Mammary epithelial cell (primary cell): ENCODE measurements around the gene CLDN1.

Experiments
- EZH2 ChIP-seq: IDR thresholded peaks from 2 replicates; pipeline ENCODE4 v1.6.1; 2012; ENCODE audit warnings: low read length, inconsistent platforms, borderline replicate concordance
- TF ChIP-seq, protein P1 (sequence below), 2 donors: IDR thresholded peaks in 1 of 2; conservative IDR thresholded peaks in 1 of 2; 2 replicates each; pipeline ENCODE4 v1.5.1; 2011 to 2012; ENCODE audit warnings: inconsistent platforms in 2 of 2, low read length in 2 of 2, mild to moderate bottlenecking in 2 of 2, control low read depth in 1 of 2, low read depth in 1 of 2; ENCODE audit not compliant: insufficient read depth in 1 of 2; ENCODE audit errors: extremely low read depth in 1 of 2

DNA sequence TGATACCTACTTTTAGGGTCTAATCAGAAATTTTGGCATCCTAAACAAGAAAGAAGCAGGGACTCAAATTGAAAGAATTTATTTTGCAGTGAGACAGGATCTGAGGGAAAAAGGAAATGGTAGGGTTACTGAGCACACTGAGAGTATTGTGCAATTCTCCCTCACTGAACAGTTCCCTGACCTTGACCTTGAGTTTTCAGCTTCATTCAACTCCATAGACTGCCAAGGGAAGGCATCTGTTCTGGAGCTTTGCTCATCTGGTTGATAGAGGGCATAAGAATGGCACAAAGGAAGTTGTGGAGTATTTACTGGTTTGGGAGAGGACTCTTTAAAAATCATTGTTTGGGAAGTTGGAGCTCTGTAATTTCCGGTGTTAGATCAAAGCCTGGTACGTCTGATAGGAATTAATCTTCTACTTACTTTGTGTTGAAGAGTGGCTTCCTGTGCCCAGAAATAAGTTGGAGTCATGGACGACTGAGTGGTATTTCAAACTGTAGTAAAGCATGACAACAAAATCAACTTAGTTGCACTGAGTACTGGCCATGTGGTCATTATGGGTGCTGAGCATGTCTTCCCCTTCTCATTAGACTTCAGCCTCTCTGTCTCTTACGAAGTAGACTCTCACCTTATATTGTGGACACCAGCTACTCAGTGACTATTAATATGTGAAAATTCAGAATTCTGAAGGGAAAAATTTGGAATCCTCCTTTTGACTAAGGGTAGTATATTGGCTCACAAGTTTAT lies 40.8 kb downstream of the CLDN1 start:
- TF ChIP-seq, protein P1, sequence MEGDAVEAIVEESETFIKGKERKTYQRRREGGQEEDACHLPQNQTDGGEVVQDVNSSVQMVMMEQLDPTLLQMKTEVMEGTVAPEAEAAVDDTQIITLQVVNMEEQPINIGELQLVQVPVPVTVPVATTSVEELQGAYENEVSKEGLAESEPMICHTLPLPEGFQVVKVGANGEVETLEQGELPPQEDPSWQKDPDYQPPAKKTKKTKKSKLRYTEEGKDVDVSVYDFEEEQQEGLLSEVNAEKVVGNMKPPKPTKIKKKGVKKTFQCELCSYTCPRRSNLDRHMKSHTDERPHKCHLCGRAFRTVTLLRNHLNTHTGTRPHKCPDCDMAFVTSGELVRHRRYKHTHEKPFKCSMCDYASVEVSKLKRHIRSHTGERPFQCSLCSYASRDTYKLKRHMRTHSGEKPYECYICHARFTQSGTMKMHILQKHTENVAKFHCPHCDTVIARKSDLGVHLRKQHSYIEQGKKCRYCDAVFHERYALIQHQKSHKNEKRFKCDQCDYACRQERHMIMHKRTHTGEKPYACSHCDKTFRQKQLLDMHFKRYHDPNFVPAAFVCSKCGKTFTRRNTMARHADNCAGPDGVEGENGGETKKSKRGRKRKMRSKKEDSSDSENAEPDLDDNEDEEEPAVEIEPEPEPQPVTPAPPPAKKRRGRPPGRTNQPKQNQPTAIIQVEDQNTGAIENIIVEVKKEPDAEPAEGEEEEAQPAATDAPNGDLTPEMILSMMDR (conservative IDR thresholded peaks at IDR 0.05 in 1 of 2, IDR thresholded peaks at IDR 0.05 in 1 of 2; ENCODE audit: extremely low read depth in 1 of 2, insufficient read depth in 1 of 2, low read depth in 1 of 2, low read length in 2 of 2) = no peak
- no peak for TF ChIP-seq EZH2
